ENCODE measurements around the gene ZNF804B. TPM values are rescaled to one million over a fixed set of nuclear protein-coding genes. Genes with fewer than 3 reads are reported as not detected.

Gene ZNF804B
- total and polyA plus RNA-seq, 4 donors, result not detected

DNA sequence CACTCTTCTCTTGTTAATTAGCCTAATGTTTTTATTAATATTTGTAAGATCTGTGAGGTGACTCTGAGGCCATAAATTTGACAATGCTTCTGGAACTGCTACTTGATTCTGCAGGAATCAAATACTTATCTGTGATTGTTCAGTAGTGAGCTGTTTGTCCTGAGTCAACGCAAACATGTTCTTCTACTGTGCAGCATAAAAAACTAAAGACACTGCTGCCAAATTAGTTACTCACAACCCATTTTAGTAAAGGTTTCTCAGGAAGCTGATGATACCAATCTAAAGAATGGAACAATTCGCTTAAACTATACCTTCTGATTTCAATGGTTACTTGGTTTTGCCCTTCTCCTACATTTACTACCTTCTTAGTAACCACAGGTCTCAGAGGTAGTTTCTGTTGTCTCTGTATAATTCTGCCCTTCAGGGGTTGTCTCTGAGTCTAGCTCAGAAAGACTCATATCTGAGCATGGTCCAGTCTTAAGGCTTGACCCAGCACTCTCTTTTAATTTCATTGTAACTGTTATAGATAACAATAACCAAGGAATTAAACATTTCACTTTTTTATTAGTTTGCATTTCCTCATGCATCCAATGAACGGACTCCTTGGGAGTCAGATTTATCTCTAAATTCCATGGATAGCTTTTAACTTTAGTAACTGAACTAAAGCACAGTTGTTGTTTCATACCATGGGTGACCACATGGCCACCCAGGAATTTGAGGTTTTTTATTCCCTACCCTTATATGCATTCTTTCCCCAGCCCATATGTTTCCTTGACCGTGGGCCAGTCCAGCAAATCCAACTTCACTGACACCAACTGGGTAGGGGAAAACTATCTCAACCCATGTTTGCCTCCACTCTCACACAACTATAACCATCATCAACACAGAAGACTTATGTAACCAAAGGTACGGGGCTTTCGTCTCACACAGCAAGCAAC is 345.5 kb downstream of the ZNF804B start:
- no peaks in the 10 kb centered on the region for H3K4me1 ChIP-seq (ENCODE audit: control insufficient read depth in 4 of 4, insufficient read depth in 4 of 4, low read length in 3 of 4)
- H3K9me3 ChIP-seq (ENCODE audit: control insufficient read depth in 4 of 4, low read length in 3 of 4), result no peaks in the 10 kb centered on the region
- DNase-seq (ENCODE audit: low spot score), result no peak
- no peaks in the 10 kb centered on the region for H3K27me3 ChIP-seq (ENCODE audit: control insufficient read depth in 4 of 4, insufficient read depth in 4 of 4, low read length in 3 of 4)
- H3K4me3 ChIP-seq (ENCODE audit: low read depth in 1 of 3, low read length in 3 of 3), result no peak overlapping the region
- no peak overlapping the region for H3K9ac ChIP-seq (ENCODE audit: low read depth in 1 of 2, low read length in 2 of 2)
- no peaks in the 10 kb centered on the region for H3K36me3 ChIP-seq (ENCODE audit: control insufficient read depth in 4 of 4, insufficient read depth in 3 of 4, low read depth in 1 of 4, low read length in 3 of 4)
- TF ChIP-seq, protein P1, sequence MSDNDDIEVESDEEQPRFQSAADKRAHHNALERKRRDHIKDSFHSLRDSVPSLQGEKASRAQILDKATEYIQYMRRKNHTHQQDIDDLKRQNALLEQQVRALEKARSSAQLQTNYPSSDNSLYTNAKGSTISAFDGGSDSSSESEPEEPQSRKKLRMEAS (IDR thresholded peaks at IDR 0.05), result no peak
- TF ChIP-seq NR2F2 (IDR thresholded peaks at IDR 0.05) (no peak), RAD21 (IDR thresholded peaks at IDR 0.05) (no peak), CTCF (IDR thresholded peaks at IDR 0.05; ENCODE audit: low read depth, low read length, missing input control) (no peak), HNF4A (conservative IDR thresholded peaks at IDR 0.05) (no peak), TAF1 (conservative IDR thresholded peaks at IDR 0.05) (no peak), HNF4G (IDR thresholded peaks at IDR 0.05) (no peak), FOXA2 (IDR thresholded peaks at IDR 0.05) (no peak), EGR1 (IDR thresholded peaks at IDR 0.05; ENCODE audit: low read depth in 2 of 2) (no peak)
- TF ChIP-seq, protein P2, sequence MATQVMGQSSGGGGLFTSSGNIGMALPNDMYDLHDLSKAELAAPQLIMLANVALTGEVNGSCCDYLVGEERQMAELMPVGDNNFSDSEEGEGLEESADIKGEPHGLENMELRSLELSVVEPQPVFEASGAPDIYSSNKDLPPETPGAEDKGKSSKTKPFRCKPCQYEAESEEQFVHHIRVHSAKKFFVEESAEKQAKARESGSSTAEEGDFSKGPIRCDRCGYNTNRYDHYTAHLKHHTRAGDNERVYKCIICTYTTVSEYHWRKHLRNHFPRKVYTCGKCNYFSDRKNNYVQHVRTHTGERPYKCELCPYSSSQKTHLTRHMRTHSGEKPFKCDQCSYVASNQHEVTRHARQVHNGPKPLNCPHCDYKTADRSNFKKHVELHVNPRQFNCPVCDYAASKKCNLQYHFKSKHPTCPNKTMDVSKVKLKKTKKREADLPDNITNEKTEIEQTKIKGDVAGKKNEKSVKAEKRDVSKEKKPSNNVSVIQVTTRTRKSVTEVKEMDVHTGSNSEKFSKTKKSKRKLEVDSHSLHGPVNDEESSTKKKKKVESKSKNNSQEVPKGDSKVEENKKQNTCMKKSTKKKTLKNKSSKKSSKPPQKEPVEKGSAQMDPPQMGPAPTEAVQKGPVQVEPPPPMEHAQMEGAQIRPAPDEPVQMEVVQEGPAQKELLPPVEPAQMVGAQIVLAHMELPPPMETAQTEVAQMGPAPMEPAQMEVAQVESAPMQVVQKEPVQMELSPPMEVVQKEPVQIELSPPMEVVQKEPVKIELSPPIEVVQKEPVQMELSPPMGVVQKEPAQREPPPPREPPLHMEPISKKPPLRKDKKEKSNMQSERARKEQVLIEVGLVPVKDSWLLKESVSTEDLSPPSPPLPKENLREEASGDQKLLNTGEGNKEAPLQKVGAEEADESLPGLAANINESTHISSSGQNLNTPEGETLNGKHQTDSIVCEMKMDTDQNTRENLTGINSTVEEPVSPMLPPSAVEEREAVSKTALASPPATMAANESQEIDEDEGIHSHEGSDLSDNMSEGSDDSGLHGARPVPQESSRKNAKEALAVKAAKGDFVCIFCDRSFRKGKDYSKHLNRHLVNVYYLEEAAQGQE (IDR thresholded peaks at IDR 0.05), result no peak
- H3K27ac ChIP-seq (ENCODE audit: low read depth in 1 of 2, low read length in 2 of 2), result no peak overlapping the region
- WGBS, result 79% methylated on average over 6 of the region's 6 CpGs

DNA sequence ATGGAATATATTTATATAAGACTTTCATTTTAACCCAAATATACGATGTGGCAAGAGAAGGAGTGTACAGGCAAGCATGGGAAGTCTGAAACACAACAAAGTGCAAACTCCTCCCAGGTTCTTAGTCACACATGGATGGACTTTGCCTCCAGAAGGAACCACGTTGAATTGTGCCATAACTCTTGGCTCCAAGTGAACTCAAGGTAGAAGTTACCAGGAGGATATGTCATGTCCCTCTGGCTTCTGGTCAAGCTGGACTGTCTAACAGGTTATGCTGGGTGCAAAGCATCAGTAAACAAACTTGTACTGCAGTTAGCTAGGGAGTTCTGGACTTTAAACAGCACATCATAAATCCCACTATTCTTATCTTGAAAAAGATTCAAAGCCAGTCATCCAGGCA is 364.4 kb downstream of the ZNF804B start:
- H3K4me1 ChIP-seq (ENCODE audit: control insufficient read depth in 4 of 4, insufficient read depth in 4 of 4, low read length in 3 of 4), result no peaks in the 10 kb centered on the region
- no peaks in the 10 kb centered on the region for H3K9me3 ChIP-seq (ENCODE audit: control insufficient read depth in 4 of 4, low read length in 3 of 4)
- H3K9ac ChIP-seq (ENCODE audit: low read depth in 1 of 2, low read length in 2 of 2), result no peak overlapping the region
- no peak overlapping the region for H3K4me3 ChIP-seq (ENCODE audit: low read depth in 1 of 3, low read length in 3 of 3)
- WGBS, result 56% methylated on average over 2 of the region's 2 CpGs
- H3K27me3 ChIP-seq (ENCODE audit: control insufficient read depth in 4 of 4, insufficient read depth in 4 of 4, low read length in 3 of 4), result no peaks in the 10 kb centered on the region
- TF ChIP-seq NR2F2 (IDR thresholded peaks at IDR 0.05) (no peak), SP1 (IDR thresholded peaks at IDR 0.05) (no peak), RAD21 (IDR thresholded peaks at IDR 0.05) (no peak), HNF4A (conservative IDR thresholded peaks at IDR 0.05) (no peak)
- H3K36me3 ChIP-seq (ENCODE audit: control insufficient read depth in 4 of 4, insufficient read depth in 3 of 4, low read depth in 1 of 4, low read length in 3 of 4), result no peaks in the 10 kb centered on the region
- DNase-seq (ENCODE audit: low spot score), result no peak
- H3K27ac ChIP-seq (ENCODE audit: low read depth in 1 of 2, low read length in 2 of 2), result no peak overlapping the region

All from liver (tissue), 9 donors.